Mucosa of gallbladder (tissue), 1 donor: ENCODE results near the gene SMIM14. TPM values are rescaled to one million over a fixed set of nuclear protein-coding genes. Genes with fewer than 3 reads are reported as not detected.
A peak's percentile ranks its signal among the peaks of the same experiment; 100 is the strongest.
"Not testable (repeated sequence)": the region's sequence is repeated elsewhere in the genome, so short reads cannot be mapped to it uniquely, and the experiment has no call there.

Experiments
- DNase-seq: peaks from one replicate; pipeline ENCODE4 v3.0.0-alpha.2; 2020; ENCODE audit warnings: low spot score
- total RNA-seq: library from RNA; stranded (reverse); gene quantifications from one replicate; pipeline ENCODE4 v1.2.1, GENCODE V29; 2021
- donor health status: DM: no; HTN: no; CAD: no.

SMIM14 gene
- 62.3 TPM for total RNA-seq

DNA sequence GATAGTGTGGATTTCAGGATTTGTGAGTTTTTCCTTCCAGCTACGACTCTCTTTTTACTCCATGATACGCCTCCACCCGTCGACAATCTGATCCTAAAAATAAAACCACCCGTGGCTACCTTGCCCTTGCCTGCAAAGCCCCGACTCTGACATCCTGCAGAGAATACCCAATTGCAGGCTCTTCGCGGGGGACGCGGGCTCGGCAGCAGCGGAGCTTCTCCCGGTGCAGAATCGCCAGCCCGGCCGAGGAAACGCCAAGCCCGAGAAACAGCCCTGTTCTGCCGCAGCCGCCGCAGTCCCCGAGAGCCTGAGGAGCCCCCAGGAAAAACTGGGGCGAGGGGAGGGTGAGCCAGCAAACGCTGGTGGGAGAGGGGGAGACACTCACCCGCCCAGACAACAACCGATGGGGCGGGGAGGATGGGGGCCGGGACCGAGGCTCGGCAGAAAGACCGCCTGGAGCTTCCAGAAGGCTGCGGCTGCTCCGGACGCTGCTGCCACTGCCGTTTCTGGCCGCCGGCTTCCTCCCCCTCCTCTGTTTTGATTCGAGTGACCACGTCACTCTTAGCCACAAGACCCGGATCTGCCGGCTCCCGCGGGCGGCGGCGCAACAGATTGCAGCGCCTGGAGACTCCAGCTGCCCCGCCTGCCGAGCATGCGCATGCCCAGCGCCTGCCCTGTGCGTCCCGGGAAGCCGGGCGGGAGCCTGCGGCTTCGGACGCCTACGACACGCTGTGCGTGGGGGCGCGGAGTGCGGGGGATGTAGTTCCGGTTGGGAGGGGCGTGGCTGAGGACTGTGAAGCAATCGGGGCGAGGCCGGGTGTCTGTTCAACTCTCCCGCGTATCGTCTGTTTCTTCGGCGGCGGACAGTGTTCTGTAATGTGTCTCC, at the start of gene SMIM14:
TSS of gene SMIM14 (minus strand) at position 512 of the 886 bp plus-strand sequence. CDS start 33,720 bp downstream, outside the sequence.
- peak; percentile 97 for DNase-seq

DNA sequence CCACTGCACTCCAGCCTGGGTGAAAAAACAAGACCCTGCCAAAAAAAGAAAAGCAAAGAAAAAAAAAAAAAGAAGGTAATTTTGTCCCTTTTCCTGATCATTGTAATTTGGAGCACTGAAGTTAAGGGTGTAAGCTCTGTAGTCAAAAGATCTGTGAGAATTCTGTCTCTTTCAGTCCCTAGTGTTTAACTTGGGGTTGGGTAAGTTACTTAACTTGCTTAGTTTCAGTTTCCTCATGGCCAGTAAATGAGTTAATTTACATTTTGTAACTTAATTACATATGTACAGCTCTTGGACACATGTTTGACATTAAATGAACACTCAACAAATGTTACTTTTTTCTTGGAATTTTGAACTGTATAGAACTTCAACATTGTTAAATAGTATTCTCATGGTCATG, 48.3 kb upstream of the SMIM14 start:
- DNase-seq: no peak

DNA sequence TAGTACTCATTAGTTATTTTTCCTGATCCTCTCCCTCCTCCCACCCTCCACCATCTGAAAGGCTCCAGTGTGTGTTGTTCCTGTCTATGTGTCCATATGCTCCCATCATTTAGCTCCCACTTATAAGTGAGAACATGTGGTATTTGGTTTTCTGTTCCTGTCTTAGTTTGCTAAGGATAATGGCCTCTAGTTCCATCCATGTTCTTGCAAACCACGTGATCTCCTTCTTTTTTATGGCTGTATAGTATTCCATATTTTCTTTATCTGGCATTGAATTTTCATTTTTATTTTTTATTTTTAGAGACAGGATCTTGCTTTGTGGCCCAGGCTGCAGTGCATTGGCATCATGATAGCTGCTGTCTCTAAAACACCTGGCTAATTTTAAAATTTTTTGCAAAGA, 47.3 kb upstream of the SMIM14 start:
- no peak for DNase-seq

DNA sequence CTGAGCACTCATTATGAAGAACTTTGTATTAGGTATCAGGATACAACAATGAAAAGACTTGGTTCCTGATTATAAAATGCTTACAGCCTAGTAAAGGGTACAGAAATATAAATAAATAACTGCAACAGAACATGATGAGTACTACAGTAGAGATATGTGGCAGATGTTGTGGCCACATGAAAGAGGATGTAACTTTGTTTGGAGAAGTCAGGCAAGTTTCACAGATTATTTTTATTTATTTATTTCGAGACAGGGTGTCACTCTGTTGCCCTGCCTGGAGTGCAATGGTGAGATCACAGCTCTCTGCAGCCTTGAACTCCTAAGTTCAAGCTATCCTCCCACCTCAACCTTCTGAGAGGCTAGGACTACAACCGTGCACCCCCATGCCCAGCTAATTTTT, 43.5 kb upstream of the SMIM14 start:
- no peak for DNase-seq

DNA sequence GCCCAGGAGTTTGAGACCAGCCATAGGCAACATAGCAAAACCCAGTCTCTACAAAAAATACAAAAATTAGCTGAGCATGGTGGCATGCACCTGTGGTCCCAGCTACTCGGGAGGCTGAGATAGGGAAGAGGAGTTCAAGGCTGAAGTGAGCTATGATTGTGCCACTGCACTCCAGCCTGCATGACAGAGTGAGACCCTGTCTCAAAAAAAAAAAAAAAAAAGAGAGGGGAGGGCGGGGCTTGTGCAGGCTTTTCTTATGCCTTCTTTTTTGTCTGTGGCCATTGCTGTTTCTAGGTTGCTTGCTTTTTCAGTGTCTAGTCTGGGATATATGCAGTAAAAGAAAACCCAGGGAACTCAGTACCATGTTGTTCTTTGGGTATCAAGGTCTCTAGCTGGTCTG, 42.3 kb upstream of the SMIM14 start:
- DNase-seq: not testable (repeated sequence)

DNA sequence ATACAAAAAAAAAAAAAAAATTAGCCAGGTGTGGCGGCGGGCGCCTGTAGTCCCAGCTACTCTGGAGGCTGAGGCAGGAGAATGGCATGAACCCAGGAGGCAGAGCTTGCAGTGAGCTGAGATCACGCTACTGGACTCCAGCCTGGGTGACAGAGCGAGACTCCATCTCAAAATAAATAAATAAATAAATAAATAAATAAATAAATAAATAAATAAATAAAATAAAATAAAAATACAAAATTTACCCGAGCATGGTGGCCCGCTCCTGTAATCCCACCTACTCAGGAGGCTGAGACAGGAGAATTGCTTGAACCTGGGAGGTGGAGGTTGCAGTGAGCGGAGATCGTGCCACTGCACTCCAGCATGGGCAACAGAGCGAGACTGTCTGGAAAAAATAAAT, 37.0 kb upstream of the SMIM14 start:
- DNase-seq: not testable (repeated sequence)

DNA sequence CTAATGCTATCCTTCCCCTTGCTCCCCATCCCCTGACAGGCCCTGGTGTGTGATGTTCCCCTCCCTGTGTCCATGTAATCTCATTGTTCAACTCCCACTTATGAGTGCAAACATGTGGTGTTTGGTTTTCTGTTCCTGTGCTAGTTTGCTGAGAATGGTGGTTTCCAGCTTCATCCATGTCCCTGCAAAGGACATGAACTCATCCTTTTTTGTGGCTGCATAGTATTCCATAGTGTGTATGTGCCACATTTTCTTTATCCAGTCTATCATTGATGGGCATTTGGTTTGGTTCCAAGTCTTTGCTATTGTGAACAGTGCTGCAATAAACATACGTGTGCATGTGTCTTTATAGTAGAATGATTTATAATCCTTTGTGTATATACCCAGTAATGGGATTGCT, 31.6 kb upstream of the SMIM14 start:
- not testable (repeated sequence) for DNase-seq

DNA sequence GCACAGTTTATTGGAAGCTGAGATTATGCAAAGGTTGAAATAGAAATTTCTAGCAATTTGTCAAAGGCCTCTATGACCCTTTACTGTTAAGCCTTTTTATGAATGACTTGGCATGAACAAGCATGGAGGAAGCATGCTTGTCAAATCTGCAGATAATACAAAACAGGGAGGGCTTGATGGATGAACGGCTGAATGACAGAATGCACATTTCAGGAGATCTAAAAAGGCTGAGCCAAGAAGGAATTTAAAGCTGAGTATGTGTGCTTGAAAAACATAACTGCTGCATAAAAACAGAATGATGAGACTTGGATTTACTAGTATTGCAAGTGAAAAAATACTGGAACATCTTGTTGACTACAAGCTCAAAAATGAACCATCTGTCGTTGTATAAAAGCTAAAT, 30.2 kb upstream of the SMIM14 start:
- DNase-seq: no peak

DNA sequence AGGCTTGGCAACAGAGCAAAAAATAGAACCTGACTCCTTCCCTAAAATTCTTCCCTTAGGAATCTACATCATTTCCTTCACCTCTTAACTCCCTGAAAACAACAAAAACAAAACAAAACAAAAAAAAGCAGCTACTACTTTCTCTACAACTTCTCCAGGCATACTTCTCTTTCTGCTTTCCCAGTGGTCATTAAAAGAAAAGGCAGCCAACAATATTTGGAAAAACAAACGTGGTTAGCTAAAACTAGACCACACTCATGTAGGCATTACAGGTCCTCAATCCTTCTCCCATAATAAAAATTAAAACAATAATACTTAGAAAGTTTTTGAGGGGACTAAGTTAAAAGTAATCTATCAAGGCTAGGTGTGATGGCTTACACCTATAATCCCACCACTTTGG, 29.0 kb upstream of the SMIM14 start:
- no peak for DNase-seq

DNA sequence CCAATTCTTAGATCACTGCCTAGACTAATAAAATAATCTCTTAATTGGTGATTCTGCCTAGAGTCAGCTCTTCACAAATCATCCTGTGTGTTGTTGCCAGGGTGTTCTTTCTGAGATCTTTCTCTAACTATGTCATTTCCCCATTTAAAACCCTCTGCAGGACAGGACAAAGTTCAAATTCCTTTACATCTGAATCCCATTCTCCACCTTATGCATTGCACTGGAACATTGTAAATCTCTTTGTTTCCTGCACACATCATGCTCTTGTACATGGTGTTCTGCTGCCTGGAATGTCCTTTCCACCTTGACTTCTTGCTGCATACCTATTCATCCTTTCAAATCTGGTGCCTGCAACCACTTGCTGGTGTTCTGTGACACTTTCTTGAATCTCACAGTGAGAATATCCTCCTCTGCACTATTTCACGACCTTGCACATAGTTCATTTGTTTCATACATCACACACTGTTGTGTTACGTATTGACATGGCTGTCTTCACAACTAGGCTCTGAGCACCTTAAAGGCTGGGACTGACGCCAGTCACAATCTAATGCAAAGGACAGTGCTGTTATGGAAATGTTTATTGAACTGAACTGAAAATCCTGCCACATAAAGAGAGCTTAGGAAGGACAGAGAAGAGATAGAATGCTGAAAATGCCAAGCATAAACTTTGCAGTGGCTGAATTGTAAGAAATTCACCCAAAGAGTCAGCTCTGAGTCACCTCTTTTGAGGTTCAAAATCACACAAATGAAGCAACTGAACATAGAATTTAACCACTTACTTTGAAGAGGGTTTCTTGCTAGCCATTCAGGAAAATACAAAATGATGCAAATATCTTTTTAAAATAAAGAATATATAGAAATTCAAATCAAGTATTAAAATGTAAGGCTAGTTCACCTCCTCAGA, 26.4 kb upstream of the SMIM14 start:
- DNase-seq: no peak

DNA sequence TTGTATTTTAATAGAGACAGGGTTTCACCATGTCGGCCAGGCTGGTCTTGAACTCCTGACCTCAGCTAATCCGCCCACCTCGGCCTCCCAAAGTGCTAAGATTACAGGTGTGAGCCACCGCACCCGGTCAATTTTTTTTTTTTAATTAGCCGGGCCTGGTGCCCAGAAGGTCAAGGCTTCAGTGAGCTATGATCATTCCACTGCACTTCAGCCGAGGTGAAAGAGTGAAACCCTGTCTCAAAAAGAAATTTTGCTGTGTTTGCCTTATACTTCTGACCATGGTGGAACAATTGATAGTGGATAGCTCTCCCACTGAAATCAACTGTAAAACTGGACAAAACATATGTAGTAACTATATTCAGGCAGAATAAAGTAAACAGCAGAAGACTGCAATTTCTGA, 24.0 kb upstream of the SMIM14 start:
- no peak for DNase-seq

DNA sequence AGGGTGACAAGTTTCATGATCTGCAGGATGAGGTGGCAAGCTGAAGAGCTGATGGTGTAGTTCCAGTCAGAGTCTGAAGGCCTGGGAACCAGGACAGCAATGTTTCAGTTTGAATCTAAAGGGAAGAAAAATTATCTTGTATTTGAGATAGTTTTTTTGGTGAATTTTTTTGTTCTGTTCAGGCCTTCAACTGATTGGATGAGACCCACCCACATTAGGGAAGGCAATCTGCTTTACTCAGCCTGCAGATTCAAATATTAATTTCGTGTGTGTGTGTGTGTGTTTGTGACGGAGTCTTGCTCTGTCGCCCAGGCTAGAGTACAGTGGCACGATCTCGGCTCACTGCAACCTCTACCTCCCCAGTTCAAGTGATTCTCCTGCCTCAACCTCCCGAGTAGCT, 22.1 kb upstream of the SMIM14 start:
- DNase-seq: no peak

DNA sequence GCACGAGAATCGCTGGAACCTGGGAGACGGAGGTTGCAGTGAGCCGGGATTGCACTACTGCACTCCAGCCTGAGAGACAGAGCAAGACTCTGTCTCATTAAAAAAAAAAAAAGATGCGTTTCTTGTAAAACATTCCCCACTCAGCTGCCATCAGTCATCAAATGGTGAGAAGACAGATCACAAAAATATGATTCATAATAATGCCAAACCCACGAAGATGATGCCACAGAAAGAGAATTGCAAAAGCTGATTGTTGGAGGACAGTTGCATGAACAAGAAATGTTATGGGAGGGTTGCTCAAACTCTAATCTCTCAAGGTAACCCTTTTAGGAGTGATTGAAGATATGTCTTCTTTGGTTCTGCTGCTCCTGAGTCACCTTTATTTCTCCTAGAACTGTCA, 21.4 kb upstream of the SMIM14 start:
- no peak for DNase-seq

DNA sequence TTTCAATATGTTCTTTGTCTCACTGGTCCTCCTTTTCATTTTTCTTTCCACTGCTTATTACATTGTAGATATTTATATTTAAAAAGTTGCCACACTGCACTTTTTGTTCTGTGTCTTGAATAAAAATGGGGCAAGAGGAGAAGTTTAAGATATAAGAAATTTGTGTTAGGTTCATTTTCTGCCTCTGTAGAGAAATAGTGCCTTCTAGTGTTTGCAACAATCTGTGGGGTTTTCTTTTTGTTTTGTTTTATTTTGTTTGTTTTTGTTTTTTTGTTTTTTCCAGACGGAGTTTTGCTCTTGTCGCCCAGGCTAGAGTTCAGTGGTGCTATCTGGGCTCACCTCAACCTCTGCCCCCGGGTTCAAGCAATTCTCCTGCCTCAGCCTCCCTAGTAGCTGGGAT, 20.1 kb upstream of the SMIM14 start:
- no peak for DNase-seq

DNA sequence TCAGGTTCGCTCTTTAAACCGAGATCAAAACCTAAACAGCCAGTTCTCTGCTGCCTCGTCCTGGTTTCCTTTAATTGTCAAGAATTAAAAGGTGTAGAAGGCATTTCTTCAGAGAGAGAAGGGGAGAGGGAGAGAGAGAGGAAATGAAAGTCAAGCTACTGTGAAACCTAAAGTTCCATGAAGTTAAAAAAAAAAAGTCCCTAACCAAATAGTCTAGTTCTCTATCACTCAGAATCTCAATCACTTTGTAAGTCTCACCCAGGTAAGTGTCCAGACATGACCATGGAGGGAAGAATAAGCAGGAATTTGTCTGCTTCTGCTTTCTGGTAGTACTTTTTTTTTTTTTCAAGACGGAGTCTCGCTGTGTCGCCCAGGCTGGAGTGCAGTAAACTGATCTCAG, 18.8 kb upstream of the SMIM14 start:
- DNase-seq: no peak

DNA sequence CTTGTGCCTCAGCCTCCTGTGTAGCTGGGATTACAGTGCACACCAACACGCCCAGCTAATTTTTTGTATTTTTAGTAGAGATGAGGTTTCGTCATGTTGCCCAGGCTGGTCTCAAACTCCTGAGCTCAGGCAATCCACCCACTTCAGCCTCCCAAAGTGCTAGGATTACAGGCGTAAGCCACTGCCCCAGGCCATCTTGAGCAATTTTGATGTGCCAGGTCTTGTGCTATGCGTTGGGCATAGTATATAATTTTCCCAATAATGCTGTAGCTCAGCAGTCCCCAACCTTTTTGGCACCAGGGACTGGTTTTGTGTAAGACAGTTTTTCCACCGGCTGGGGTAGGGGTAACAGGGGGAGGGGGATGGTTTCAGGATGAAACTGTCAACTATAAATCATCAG, 18.0 kb upstream of the SMIM14 start:
- DNase-seq: not testable (repeated sequence)

DNA sequence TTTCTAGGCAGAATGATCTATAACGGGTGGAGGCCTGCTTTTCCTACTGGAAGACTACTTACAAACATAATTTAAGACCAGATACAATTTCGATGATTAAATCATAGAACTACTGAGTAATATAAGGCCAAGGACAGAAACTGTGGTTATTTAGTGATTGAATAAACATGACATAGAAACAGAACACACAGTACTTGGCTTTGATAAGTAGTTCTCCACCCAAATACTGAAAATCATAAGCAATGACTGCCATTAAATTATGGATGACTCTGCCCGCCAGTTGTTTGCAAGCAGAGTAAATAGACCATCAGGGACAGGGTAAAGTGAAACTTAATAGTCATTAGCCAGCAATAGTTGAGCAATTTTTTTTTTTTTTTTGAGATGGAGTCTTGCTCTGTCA, 17.2 kb upstream of the SMIM14 start:
- no peak for DNase-seq

DNA sequence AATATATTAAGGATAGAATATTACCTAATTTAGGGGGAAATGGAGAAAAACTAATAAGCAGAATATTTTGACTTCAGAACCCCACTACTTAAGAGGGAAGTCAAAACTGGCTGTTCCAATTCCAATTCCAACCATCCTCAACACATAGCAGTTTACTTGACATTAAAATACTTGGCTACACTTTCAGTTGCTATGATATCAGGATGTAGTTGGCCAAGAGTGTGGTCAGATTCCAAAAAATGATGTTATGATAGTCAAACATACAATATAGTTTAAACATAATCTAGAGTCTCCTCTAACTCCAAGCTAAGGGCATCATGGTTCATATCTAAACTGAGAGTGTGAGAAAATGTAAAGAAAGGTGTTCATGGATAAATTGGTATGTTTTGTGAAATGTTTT, 16.5 kb upstream of the SMIM14 start:
- DNase-seq: no peak

DNA sequence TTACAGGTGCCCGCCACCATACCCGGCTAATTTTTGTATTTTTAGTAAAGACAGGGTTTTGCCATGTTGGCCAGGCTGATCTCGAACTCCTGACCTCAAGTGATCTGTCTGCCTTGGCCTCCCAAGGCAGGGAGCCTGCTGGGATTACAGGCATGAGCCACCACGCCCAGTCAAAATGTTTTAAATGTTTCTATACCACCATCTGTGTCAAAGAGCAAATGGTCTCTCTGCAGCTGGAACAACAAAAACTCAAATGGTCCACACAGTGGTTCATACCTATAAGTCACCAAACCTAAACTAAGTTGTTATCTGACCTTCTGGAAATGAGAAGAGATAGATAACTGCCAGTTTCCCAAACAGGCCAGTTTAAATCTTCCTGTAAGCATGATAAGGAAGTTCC, 12.9 kb upstream of the SMIM14 start:
- not testable (repeated sequence) for DNase-seq

DNA sequence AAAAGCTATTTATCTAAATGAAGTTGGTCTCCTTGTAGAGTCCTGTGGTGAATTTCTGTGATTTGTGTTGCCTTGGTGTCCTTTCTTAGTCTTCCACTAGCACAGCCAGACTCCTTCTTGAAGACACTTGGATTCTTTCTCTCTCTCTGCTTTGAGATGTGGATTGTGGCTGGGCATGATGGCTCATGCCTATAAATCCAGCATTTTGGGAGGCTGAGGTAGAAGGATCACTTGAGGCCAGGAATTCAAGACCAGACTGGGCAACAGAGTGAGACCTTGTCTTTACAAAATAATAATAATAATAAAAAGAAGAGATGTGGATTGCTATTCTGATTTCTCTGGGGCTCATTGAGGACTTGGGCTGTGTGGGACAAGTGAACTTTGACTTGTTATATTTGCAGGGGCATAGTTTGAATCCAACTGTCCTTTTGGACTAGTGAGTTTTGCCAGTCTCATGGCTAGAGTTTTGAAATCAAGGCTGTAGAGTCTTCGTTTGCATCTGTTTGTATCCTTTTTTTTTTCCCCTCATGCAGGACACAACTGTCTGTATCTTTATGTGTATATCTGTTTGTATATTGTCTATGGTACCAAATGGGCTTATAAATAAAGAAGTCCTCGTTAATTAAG, 11.1 kb upstream of the SMIM14 start:
- no peak for DNase-seq

DNA sequence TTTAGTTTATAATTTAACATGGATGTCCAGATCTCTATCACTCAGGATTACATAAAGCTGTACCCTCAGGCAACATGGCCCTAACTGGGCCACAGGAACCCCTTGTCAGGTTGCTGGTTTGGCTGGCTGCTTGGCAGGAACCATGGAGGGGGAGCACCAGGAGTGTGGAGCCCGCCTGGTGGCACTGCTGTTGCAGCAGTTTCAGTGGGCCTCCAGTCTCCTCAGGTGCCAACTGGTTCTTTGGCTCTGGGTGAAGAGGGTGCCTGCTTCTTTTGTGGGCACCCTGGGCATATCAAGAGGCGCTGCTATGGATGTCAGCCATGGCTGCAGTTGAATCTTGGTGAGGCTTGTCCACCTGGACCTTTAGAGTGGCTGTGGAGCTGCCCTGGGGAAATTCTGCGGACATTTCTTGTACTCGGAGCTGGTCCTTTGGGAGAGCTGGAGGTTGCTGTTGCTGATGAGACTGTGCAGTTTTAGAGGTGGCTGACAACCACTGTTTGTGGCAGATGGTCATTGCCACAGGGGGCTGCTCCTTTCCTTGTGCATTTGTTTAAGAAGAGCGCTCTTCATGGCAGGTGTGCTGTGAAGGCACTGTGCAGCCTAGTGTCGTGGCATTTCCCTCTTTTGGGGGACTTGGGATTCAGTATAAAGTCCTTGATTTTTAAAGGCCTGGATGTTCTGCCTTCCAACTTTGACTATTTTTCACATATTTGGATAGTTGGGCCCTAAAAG, 10.3 kb upstream of the SMIM14 start:
- DNase-seq: no peak

DNA sequence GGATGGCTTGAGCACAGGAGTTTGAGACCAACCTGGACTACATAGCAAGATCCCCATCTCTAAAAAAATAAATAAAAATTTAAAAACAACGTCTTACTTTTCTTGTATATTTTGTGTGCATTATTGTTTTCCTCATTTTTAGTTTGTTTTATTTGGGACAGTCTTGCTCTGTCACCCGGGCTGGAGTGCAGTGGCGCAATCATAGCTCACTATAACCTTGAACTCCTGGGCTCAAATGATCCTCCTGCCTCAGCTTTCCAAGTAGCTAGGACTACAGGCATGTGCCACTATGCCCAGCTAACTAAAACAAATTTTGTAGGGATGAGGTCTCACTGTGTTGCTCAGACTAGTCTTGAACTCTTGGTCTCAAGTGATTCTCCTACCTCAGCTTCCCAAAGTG, 9.5 kb upstream of the SMIM14 start:
- DNase-seq: no peak
